Stimulated activated CD4-positive, alpha-beta T cell treated with anti-CD3 and anti-CD28 coated beads, Interleukin-1b, Interleukin-23, amount 100 ng/mL, for 48 hours (primary cell): ENCODE data around the gene WNT5B.
A peak's percentile ranks its signal among the peaks of the same experiment; 100 is the strongest.

Source experiments
- DNase-seq: peaks from one replicate; pipeline ENCODE4 v3.0.0-alpha.2; 2020

WNT5B gene

DNA sequence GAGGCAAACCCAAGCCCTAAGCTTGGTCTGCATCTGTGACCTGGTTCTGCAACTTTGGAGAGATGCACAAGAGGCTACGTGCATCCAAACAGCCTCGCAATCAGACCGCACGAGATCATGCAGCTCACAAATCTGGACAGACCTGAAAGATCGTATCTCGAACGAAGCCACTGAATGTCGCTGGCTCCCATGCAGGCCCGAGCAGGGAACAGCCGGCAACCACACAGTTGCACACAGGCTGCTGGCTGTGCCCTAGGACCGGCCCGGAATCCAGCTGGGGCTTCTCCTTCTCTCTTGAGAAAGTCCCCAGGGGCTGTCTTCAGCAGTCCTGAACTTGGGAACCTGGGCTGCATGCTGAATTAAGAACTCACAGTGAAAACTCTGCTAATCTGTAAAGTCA is 27.9 kb downstream of the WNT5B start:
- no peak for DNase-seq

DNA sequence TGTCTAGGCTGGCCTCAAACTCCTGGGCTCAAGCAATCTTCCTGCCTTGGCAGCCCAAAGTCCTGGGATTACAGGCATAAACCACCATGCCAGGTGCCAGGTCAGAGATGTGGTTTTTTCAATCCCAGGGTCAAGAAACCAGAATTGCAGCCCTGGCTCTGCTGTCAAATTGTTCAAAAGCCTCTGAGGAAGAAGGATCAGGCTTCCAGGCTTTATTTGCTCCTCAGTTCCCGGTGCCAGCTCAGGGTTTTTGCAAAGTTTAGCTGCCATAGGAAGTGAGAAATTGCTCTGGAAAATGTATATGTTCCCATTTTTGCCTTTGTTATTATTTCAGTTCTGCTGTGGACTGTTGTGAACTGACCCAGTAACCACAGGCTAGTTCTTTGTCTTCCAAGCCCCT is 28.7 kb downstream of the WNT5B start:
- no peak for DNase-seq

GRCh38 chr12:1660304-1661187 is 31.5 kb downstream of the WNT5B start:
- peak; percentile 59 for DNase-seq

GRCh38 chr12:1661553-1662335 is 32.7 kb downstream of the WNT5B start:
- peak; percentile 87 for DNase-seq

- peak; percentile 22 for DNase-seq
Observed at GRCh38 chr12:1662761-1663439, 33.9 kb downstream of the WNT5B start.

- no peak for DNase-seq
Observed at GRCh38 chr12:1663440-1664132, 34.6 kb downstream of the WNT5B start.

- no peak for DNase-seq
Observed at GRCh38 chr12:1665366-1665765, 36.3 kb downstream of the WNT5B start.

DNA sequence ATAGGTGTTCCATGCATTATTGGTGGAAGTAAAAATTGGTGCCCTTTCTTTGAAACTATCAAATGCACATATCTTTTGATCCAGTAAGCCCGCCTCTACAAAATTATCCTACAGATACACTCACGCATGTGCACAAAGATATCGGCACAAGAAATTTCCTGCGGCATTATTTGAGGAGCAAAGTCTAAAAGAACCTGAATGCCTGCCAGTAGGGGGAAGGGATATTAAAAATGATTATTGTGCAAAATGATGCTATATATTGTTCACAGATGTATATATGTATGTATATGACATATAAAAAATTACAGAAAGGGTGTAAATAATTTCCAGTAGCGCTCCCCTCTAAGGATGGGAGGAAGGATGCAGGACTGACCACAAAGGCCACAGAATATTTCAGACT is 37.2 kb downstream of the WNT5B start:
- DNase-seq, result no peak

- no peak for DNase-seq
Observed at GRCh38 chr12:1666685-1667162, 37.7 kb downstream of the WNT5B start.

DNA sequence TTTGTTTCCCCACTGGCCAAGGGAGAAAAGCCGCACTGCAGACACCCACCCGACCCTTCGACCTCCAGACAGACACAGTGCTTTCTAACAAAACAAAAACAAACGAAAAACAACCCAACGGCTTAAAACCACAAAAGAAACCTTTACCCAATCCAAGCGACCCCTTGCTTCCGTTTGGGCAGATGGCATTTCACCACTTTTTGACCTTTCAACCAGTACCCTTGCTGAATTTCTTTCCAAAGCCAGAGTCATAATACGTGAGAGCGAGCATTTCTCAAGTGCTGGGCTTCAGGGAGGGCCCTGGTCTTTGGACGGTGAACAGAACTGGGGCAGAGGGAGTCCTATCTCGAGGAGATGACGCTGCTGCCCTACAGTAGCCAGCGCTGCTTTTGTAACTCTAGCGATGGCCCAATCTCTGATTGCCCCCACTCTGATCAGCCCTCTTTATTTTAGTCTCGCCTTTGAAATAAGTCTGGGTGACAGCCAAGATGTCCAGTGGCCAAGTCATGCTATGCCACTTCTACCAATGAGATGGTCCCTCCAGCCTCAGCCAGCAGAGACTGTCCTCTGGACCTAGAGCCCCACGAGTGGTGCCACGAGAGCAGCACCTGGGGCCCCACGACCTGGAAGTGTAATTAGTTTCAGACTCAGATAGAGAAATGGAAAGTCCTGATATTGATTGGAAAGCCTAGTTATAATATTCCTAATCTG is 40.0 kb downstream of the WNT5B start:
- DNase-seq, result no peak

- DNase-seq, result no peak
Observed at GRCh38 chr12:1670358-1671268, 41.6 kb downstream of the WNT5B start.

GRCh38 chr12:1676043-1676442 is 47.0 kb downstream of the WNT5B start:
- no peak for DNase-seq

DNA sequence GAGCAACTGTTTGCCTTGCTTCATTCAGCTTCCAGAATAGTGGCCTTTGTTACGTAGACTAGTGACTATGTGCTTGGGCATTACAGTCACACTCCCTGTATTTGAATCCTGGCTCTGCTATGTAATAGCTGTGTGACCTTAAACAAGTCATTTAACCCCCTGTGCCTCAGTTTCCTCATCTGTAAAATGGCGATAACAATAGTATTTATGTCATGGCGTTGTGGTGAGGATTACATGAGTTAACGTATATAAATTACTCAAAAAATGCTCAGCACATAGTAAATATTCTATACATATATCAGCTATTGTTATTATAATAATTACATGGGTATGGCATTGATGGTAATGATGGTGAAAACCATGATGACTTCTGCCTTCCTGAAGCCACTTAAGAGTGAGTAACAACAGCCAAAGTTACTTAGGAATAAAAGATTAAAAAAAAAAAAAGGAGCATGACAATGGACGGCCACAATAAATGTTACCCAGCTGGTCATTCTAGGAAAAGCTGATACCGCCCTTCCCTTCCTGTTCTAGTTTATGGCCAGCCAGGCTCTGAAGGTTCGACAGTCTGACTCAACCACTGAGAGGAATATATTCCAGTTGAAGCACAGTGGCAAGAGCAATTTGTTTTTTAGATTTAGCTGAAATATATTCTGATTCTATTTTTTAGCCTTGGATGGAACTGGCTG is 51.9 kb downstream of the WNT5B start:
- no peak for DNase-seq

- DNase-seq, result no peak
Observed at GRCh38 chr12:1681493-1681807, 52.4 kb downstream of the WNT5B start.

- peak; percentile 4 for DNase-seq
Observed at GRCh38 chr12:1688086-1688710, 59.2 kb downstream of the WNT5B start.

DNA sequence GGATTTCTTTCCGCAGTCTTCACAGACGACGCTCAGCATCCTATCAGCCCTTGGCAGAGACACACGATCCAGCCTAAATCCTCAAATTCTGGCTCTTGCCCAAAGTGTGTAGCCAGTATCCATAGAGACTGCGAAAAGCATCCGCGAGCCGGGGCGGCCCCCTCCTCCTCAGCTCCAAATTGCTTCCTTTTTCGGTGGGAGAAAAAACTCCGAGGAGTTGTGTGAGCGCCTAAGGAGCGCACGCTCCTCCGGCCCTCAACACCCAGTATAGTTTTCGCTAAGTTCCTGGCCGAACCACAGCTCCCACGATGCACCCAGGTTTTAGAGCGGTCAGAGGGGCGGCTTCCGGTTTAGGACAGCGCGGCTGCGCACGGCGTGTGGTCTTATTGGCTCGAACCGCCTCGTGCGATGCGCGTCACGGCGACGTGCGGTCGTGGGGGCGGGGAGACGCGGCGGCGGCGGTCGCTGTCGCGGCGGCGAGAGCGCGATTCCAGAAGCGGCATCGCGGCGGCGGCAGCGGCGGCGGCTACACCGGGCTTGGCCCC is 61.6 kb downstream of the WNT5B start, which contains the start of gene ADIPOR2:
TSS of gene ADIPOR2 (plus strand) at position 493 of the 545 bp plus-strand sequence. CDS start 63,274 bp downstream, outside the sequence.
- DNase-seq, result peak; percentile 95

DNA sequence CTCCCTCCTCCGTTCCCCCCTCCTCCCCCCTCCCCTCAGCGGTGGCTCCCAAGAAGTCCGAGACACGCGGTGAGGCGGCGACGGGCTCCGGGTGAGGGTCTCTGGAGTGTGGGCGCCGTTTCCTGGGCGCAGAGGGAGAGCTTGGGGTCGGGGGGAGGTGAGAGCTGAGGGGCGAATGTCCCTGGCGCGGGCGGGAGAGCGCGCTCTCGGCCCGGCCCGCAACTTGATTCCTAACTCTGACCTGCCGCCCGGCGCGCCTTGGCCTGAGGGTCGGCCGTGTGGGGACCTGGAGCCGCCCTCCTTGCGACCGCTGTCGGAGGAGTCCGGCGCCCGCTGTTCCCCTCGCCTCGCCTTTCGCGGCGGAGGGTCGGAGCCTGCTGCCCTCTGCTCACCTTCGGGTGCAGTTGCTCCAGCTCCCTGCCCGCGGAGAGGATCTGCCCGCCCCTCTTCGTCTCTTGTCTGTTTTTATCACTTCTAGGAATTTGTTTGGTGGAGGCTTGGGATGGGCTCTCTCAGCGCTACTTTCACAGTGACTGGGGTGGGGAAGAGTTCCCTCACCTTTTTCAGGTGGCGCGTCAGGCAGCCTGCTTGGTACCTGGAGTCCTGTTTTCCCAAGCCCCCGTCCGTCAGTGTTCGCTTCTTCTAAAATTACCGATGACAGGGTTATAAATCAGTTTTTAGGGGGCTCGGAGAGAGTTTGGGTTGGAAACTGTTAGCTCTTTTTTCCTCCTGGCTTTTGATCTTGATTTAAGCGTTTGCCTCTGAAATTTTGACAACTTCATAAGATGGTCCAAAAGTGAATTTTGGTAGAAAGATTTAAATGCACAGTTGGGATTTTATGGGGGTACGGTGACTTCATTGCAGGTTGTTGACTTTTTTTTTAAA is 62.3 kb downstream of the WNT5B start:
- DNase-seq, result peak; percentile 12

DNA sequence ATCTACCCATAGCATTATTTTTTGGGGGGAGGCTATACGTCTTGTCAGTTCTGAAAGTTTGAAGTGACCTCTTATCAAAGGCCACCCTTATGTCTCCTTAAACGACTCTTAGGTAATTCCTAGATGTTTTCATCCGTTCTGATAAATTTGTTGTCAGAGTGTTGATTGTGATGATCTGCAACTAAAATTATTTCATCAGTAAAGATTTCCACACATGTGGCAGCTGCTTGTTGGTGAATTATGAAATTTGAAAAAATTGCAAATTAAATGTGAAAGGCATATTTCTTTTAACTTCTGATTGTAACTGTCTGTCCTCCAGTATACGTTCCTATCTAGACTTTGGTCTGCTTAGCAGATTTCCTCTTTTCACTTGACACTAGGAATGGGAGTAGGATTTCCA is 63.2 kb downstream of the WNT5B start:
- no peak for DNase-seq
